Esophagus (tissue), 2 donors: Measurements from ENCODE around the gene FGF1. TPM values are rescaled to one million over a fixed set of nuclear protein-coding genes. Genes with fewer than 3 reads are reported as not detected.

Experiments
- H3K27ac ChIP-seq, 2 donors: one replicate each; pipeline ENCODE4 v1.5.1; 2013; ENCODE audit warnings: low read depth in 2 of 2, mild to moderate bottlenecking in 2 of 2, inconsistent platforms in 1 of 2, low read length in 1 of 2, moderate library complexity in 1 of 2
- H3K27me3 ChIP-seq, 2 donors: one replicate each; pipeline ENCODE4 v1.6.1; 2013; ENCODE audit warnings: low read length in 2 of 2, control low read depth in 1 of 2, mild to moderate bottlenecking in 1 of 2; ENCODE audit not compliant: insufficient read depth in 2 of 2, control insufficient read depth in 1 of 2
- H3K36me3 ChIP-seq, 2 donors: one replicate each; pipeline ENCODE4 v1.6.1; 2013; ENCODE audit warnings: low read length in 1 of 2; ENCODE audit not compliant: control insufficient read depth in 2 of 2, insufficient read depth in 2 of 2
- H3K4me1 ChIP-seq, 2 donors: one replicate each; pipeline ENCODE4 v1.6.1; 2013; ENCODE audit warnings: low read length in 1 of 2; ENCODE audit not compliant: control insufficient read depth in 2 of 2, insufficient read depth in 2 of 2
- H3K4me3 ChIP-seq, 2 donors: one replicate each; pipeline ENCODE4 v1.5.1; 2013; ENCODE audit warnings: low read length in 2 of 2, mild to moderate bottlenecking in 2 of 2, low read depth in 1 of 2, moderate library complexity in 1 of 2
- H3K9me3 ChIP-seq, 2 donors: one replicate each; pipeline ENCODE4 v1.6.1; 2013; ENCODE audit warnings: mild to moderate bottlenecking in 2 of 2, low read depth in 1 of 2, low read length in 1 of 2, moderate library complexity in 1 of 2; ENCODE audit not compliant: control insufficient read depth in 2 of 2, insufficient read depth in 1 of 2
- WGBS, 2 donors: extraction: QIAGEN DNeasy Blood & Tissue Kit; methylation state at CpG; one replicate each; pipeline ENCODE4 v1.1.7; 2013; 5-methylcytosine and 5-hydroxymethylcytosine counted together
- polyA plus RNA-seq, 2 donors: library from polyadenylated mRNA; stranded (reverse); fragments of 200-250 nt; gene quantifications; one replicate each; pipeline ENCODE4 v1.2.3, GENCODE V29; 2013
- donor health status: healthy with polysubstance abuse.
- donor health status: Bipolar disorder and iron deficiency.

FGF1 gene
- polyA plus RNA-seq, 2 donors, result 0.56 to 0.57 TPM

DNA sequence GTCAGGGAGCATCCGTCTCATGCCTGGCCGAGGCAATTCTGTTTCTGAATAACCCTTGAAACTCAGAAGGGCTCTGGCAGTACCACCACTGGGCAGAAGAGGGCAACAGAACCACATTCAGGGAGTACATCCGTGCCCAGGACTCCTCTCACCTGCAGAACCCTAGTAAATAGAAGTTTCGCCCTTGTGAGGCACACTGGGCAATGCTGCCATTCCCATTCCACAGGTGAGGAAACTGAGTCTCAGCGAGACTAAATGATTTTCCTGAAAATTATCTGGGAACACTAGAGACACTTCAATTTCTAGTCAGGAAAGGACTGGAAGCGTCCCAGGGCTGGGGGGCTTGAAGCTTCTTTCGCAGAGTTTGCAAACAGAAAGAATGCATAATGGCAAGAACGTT, 74.7 kb downstream of the FGF1 start:
- no peaks in the 10 kb centered on the region for H3K36me3 ChIP-seq
- H3K4me3 ChIP-seq, result no peak overlapping the region
- no peak overlapping the region for H3K27ac ChIP-seq
- no peaks in the 10 kb centered on the region for H3K4me1 ChIP-seq
- 41% methylated on average over 8 of the region's 8 CpGs for WGBS, 2 donors
- H3K9me3 ChIP-seq, result no peaks in the 10 kb centered on the region
- no peaks in the 10 kb centered on the region for H3K27me3 ChIP-seq

DNA sequence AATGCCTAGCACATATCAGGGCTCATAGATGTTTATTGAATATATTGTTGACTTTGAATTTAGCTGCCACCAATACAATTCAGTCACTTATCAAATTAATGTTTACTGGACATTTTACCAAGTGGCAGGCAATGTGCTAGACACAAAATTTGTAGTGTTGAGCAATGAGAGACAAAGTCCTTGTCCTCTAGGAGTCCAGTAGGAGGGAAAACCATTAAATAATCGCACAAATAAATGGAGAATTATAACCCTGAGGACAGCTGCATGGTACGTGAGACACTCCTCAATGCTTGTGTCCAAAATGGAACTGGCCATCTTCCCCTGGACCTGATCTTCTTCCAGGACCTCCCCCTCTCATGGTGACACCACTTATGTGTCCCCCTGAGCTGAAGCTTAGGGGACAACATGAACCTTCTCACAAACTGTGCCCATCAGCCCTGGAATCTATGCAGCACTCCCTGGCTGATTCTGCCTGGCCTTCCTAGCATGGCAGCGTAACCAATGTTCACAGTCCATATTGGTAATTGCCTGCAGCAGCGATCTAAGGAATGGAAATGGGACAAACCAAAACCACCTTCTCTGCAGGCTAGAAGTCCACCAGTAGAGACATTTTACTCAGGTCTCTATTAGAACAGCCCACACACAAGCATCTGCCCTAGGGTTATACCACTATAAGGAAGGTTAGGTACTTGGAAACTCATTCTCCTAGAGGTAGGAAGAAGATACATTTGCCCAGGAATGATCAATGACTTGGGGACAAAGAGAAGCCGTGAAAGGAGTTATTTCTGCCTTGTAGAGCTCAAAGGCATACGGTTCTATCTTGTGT, 75.5 kb downstream of the FGF1 start:
- H3K36me3 ChIP-seq, result no peaks in the 10 kb centered on the region
- no peaks in the 10 kb centered on the region for H3K9me3 ChIP-seq
- H3K27me3 ChIP-seq, result no peaks in the 10 kb centered on the region
- WGBS, 2 donors, result 70 to 80% methylated on average over 6 of the region's 6 CpGs
- no peaks in the 10 kb centered on the region for H3K4me1 ChIP-seq
- H3K4me3 ChIP-seq, result no peak overlapping the region
- no peak overlapping the region for H3K27ac ChIP-seq

DNA sequence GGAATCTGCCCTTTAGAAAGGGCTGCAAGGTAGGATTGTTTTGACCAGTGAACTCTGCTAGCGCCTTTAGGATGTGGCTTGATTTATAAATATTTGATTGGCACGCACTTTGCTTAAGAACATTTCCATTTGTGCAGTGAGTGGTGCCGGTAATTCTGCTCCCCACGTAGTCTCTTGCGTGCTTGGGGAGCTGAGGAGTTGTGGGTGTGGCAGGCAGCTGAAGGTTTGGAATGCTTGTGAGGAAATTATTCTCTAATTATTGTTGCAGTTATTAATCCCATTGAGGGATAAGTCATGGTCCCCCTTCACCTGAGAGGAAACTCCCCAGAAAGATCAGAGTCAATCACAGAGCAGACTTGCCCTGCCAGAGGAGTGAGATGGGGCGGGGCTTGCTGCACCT, 76.7 kb downstream of the FGF1 start:
- Histone ChIP-seq H3K4me3 (no peak overlapping the region), H3K9me3 (no peaks in the 10 kb centered on the region), H3K4me1 (no peaks in the 10 kb centered on the region), H3K27me3 (no peaks in the 10 kb centered on the region), H3K27ac (no peak overlapping the region), H3K36me3 (no peaks in the 10 kb centered on the region)
- WGBS, 2 donors, result 79 to 86% methylated on average over 6 of the region's 6 CpGs

DNA sequence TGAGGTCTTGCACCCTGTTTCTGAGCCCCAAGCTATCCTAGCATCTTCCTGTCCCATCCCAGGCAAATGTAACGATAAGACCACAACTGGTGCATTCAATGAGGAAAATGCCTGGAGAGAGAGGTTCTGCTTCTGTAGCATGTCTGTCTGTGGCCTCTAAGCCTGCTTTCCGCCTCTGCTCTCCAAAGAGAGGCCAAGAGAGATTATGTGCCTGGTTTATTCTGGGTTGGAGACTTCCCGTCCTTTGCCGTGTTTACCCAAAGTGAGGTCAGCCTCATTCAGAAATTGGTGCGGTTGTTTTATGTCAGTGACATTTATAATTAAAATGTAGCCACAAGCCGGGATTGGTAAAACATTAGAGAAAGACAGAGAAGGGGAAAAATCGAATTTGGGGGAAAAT, 77.8 kb downstream of the FGF1 start:
- Histone ChIP-seq H3K4me3 (no peak overlapping the region), H3K9me3 (no peaks in the 10 kb centered on the region), H3K27ac (no peak overlapping the region), H3K4me1 (no peaks in the 10 kb centered on the region), H3K36me3 (no peaks in the 10 kb centered on the region), H3K27me3 (no peaks in the 10 kb centered on the region)
- WGBS, 2 donors, result 71 to 79% methylated on average over 7 of the region's 7 CpGs

DNA sequence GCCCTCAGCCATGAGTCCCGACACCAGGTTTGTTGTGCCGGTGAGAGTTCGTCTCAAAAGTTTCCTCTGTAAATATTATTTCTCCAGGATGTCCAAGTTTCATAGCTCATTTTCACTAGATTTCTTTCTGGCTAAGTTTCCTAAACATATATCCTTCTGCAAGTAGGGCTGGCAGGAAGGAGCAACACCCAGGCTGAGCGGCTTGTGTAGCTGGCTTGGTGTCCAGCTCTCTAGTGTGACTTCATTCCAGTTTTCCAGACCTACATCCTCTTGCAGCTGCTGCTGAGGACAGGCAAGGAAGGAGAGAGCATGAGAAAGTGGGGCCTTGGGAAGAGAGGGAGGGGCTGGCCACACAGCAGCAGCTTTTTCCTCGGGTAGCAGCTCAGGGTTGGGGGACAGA, 80.3 kb downstream of the FGF1 start:
- H3K27ac ChIP-seq, result no peak overlapping the region
- no peaks in the 10 kb centered on the region for H3K27me3 ChIP-seq
- 63 to 65% methylated on average over 5 of the region's 5 CpGs for WGBS, 2 donors
- no peaks in the 10 kb centered on the region for H3K9me3 ChIP-seq
- no peaks in the 10 kb centered on the region for H3K36me3 ChIP-seq
- no peak overlapping the region for H3K4me3 ChIP-seq
- H3K4me1 ChIP-seq, result no peaks in the 10 kb centered on the region

DNA sequence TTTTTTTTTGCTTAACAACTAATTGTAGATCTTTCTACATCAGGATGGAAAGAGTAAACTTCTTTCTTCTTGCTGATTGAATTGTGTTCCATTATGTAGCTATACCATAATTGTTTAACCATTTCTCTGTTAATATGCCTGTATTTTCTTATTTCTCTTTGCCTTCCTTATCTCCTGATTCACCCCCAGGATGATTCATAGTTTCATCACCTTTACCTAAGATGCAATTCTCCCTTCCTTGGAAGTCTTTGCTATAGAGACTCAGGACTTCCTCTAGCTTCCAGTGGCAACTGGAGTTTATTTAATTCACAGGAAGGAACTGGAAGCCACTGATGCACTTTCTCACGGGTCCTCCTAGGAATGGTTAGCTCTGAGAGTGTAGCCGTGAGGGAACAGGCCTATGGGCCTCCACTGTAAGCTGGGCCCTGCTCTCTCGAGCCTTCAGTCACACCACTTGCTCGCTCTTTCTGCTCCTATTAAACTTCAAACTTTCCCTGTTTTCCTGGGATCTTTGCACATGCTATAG, 83.1 kb downstream of the FGF1 start:
- 75 to 82% methylated on average over 4 of the region's 4 CpGs for WGBS, 2 donors
- H3K9me3 ChIP-seq, result no peaks in the 10 kb centered on the region

DNA sequence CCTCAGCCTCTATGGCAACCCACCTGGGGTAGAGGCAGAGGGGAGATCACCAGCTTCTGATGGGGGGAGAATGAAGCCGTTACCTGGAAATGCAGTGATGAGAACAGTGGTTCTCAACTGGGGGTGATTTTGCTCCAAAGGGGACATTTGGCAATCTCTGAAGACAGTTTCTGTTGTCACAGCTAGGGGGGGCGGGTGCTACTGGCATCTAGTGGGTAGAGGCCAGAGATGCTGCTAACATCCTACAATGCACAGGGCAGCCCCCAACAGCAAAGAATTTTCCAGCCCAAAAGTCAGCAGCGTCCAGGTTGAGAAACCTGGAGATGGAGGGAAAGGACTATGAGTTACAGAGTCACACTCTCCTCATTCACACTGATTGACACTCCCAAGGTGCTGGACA, 84.5 kb downstream of the FGF1 start:
- Histone ChIP-seq H3K27me3 (no peaks in the 10 kb centered on the region), H3K9me3 (no peaks in the 10 kb centered on the region), H3K27ac (no peak overlapping the region), H3K4me3 (no peak overlapping the region), H3K4me1 (peaks cover 0 to 3% of the 10 kb centered on the region in 2 donors), H3K36me3 (no peaks in the 10 kb centered on the region)
- 88 to 92% methylated on average over 3 of the region's 3 CpGs for WGBS, 2 donors

More for the DNA sequence above, 83.1 kb downstream of the FGF1 start:
- no peaks in the 10 kb centered on the region for H3K36me3 ChIP-seq
- H3K27ac ChIP-seq, result no peak overlapping the region
- H3K4me1 ChIP-seq, result peaks cover 0 to 3% of the 10 kb centered on the region in 2 donors
- no peaks in the 10 kb centered on the region for H3K27me3 ChIP-seq
- H3K4me3 ChIP-seq, result no peak overlapping the region

DNA sequence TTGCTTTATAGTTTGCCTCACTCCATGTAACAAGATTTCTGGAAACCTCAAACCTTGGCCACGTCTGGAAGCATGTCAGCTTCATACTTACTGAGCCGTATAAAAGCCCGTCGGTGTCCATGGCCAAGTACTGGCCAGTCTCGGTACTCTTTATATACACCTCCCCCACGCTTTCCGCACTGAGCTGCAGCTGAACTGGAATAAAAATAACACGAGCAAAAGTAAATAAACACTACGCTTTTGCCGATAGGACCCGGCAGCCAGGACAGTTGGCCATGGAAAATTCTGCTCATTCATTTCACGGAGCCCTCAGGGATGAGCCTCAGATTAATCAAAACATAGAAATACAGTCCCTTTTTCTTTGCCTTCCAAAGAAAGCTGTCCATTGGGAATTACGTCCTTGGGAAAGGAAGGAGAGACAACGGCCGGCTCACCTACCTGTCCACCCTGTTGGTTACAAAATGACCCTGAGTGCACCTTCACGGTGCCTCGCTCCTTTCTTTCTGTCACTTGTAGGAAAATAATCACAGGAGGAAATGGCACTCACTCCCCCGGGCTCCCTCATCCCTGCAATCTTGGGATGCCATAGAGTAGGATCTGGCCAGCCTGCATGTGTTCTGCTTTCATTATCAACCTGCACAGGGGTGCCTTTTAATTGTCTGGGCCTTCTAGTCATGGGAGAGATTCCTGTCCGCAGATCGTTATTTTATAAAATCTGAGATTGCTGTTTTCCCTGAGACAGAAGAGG, 85.1 kb downstream of the FGF1 start:
- H3K36me3 ChIP-seq, result no peaks in the 10 kb centered on the region
- 42 to 53% methylated on average over 20 of the region's 20 CpGs for WGBS, 2 donors
- H3K4me1 ChIP-seq, result peaks cover 0 to 3% of the 10 kb centered on the region in 2 donors
- H3K27me3 ChIP-seq, result no peaks in the 10 kb centered on the region
- no peak overlapping the region for H3K27ac ChIP-seq
- no peaks in the 10 kb centered on the region for H3K9me3 ChIP-seq
- no peak overlapping the region for H3K4me3 ChIP-seq

DNA sequence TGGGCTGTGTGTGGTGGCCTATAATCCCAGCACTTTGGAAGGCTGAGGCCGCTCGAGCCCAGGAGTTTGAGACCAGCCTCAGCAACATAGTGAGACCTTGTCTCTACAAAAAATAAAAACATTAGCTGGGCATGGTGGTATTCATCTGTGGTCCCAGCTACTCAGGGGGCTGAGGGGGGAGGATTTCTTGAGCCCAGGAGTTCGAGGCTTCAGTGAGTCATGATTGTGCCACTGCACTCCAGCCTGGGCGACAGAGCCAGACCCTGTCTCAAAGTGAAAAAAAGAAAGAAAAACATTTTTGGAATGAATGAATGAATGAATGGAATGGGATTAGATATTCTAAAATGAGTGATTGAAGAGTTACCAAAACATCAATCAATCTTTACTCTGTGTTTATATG, 85.8 kb downstream of the FGF1 start:
- Histone ChIP-seq H3K4me3 (no peak overlapping the region), H3K9me3 (no peaks in the 10 kb centered on the region), H3K36me3 (no peaks in the 10 kb centered on the region), H3K27ac (no peak overlapping the region), H3K27me3 (no peaks in the 10 kb centered on the region), H3K4me1 (peaks cover 0 to 3% of the 10 kb centered on the region in 2 donors)
- WGBS, 2 donors, result 72 to 77% methylated on average over 4 of the region's 4 CpGs
